BE2C (cell line): ENCODE results near the gene NUDT2.
"Not testable (repeated sequence)": the region's sequence is repeated elsewhere in the genome, so short reads cannot be mapped to it uniquely, and the experiment has no call there.

Source experiments
- DNase-seq: peaks from one replicate; pipeline ENCODE4 v3.0.0-alpha.2; 2020
- H3K27me3 ChIP-seq: fragments of 250-450 bp; sonication (Bioruptor Pico); 2 replicates; pipeline ENCODE4 v1.5.1; 2020; ENCODE audit warnings: mild to moderate bottlenecking
- H3K36me3 ChIP-seq: fragments of 250-450 bp; sonication (Bioruptor Pico); 2 replicates; pipeline ENCODE4 v1.5.1; 2020; ENCODE audit warnings: mild to moderate bottlenecking
- H3K4me1 ChIP-seq: fragments of 250-450 bp; sonication (Bioruptor Pico); 2 replicates; pipeline ENCODE4 v1.5.1; 2020
- H3K4me3 ChIP-seq: 2 replicates; pipeline ENCODE4 v1.5.1; 2011; ENCODE audit warnings: low read depth, low read length
- H3K9me3 ChIP-seq: fragments of 250-450 bp; sonication (Bioruptor Pico); 2 replicates; pipeline ENCODE4 v1.5.1; 2020
- CTCF ChIP-seq: IDR thresholded peaks from 2 replicates; pipeline ENCODE4 v1.5.1; 2012; ENCODE audit warnings: mild to moderate bottlenecking, low read depth, low read length

NUDT2 gene

GRCh38 chr9:34366365-34366764 is 37.0 kb downstream of the NUDT2 start:
- H3K4me1 ChIP-seq: no peaks in the 10 kb centered on the region; the same call in 1 of the 2 replicates
- no peaks in the 10 kb centered on the region for H3K27me3 ChIP-seq
- DNase-seq: no peak
- no peaks in the 10 kb centered on the region; the same call in 1 of the 2 replicates for H3K9me3 ChIP-seq
- no peak for TF ChIP-seq CTCF
- no peaks in the 10 kb centered on the region for H3K36me3 ChIP-seq
- H3K4me3 ChIP-seq: no peak overlapping the region

- H3K9me3 ChIP-seq: not testable (repeated sequence)
Observed at GRCh38 chr9:34367751-34368410, 38.5 kb downstream of the NUDT2 start.

GRCh38 chr9:34368796-34369195 is 39.4 kb downstream of the NUDT2 start:
- not testable (repeated sequence) for H3K4me1 ChIP-seq, H3K27me3 ChIP-seq, H3K4me3 ChIP-seq, H3K9me3 ChIP-seq, DNase-seq, H3K36me3 ChIP-seq

More at GRCh38 chr9:34367751-34368410, 38.5 kb downstream of the NUDT2 start:
- not testable (repeated sequence) for H3K4me1 ChIP-seq, DNase-seq, H3K36me3 ChIP-seq, H3K4me3 ChIP-seq, H3K27me3 ChIP-seq

GRCh38 chr9:34369636-34370035 is 40.3 kb downstream of the NUDT2 start:
- no peaks in the 10 kb centered on the region; the same call in 1 of the 2 replicates for H3K9me3 ChIP-seq
- H3K36me3 ChIP-seq: no peaks in the 10 kb centered on the region
- no peak overlapping the region for H3K4me3 ChIP-seq
- H3K4me1 ChIP-seq: no peaks in the 10 kb centered on the region; the same call in 1 of the 2 replicates
- no peaks in the 10 kb centered on the region for H3K27me3 ChIP-seq
- no peak for DNase-seq
- TF ChIP-seq CTCF: no peak

GRCh38 chr9:34370335-34370969 is 41.1 kb downstream of the NUDT2 start:
- Histone ChIP-seq H3K4me3 (no peak overlapping the region), H3K9me3 (no peaks in the 10 kb centered on the region; the same call in 1 of the 2 replicates), H3K4me1 (no peaks in the 10 kb centered on the region), H3K36me3 (no peaks in the 10 kb centered on the region), H3K27me3 (no peaks in the 10 kb centered on the region)
- no peak for DNase-seq
- TF ChIP-seq CTCF: no peak

GRCh38 chr9:34370970-34371880 is 41.9 kb downstream of the NUDT2 start:
- no peaks in the 10 kb centered on the region for H3K27me3 ChIP-seq
- no peak for TF ChIP-seq CTCF
- DNase-seq: no peak
- no peaks in the 10 kb centered on the region for H3K36me3 ChIP-seq
- H3K9me3 ChIP-seq: no peaks in the 10 kb centered on the region; the same call in 1 of the 2 replicates
- H3K4me1 ChIP-seq: no peaks in the 10 kb centered on the region
- no peak overlapping the region for H3K4me3 ChIP-seq
